ENCODE measurements around the gene SAV1. TPM values are rescaled to one million over a fixed set of nuclear protein-coding genes. Genes with fewer than 3 reads are reported as not detected.

The SAV1 gene
- total and polyA plus RNA-seq, 2 of the 4 experiments (the other 2 are of a cell fraction), result 17.0 to 18.8 TPM

GRCh38 chr14:50705026-50705593 is 37.0 kb upstream of the SAV1 start:
- peaks cover 4% of the 10 kb centered on the region; the same call in 1 of the 2 replicates for H3K9me3 ChIP-seq (ENCODE audit: control insufficient read depth, insufficient read depth, low read length)
- no peaks in the 10 kb centered on the region for H3K79me1 ChIP-seq (ENCODE audit: low read depth in 1 of 2, low read length in 2 of 2)
- H3K18ac ChIP-seq (ENCODE audit: low read depth, low read length), result no peak overlapping the region
- no peak overlapping the region for H2BK120ac ChIP-seq (ENCODE audit: low read depth, low read length)
- no peak overlapping the region for H2BK15ac ChIP-seq (ENCODE audit: low read depth, low read length)
- no peak overlapping the region for H3K27ac ChIP-seq (ENCODE audit: insufficient read depth, low read length)
- no peak overlapping the region for H2AK5ac ChIP-seq (ENCODE audit: low read depth, low read length)
- H4K5ac ChIP-seq (ENCODE audit: low read depth, low read length), result no peak overlapping the region
- H2AFZ ChIP-seq (replicated peaks; ENCODE audit: low read length, poor library complexity), result no peak overlapping the region
- H3K56ac ChIP-seq (ENCODE audit: extremely low read depth, insufficient read depth, low read length), result no peak overlapping the region
- H3K36me3 ChIP-seq (ENCODE audit: control insufficient read depth, insufficient read depth, low read length), result no peaks in the 10 kb centered on the region
- H3K4me1 ChIP-seq (ENCODE audit: control insufficient read depth, insufficient read depth, low read length), result no peaks in the 10 kb centered on the region
- ChIA-PET CTCF (interaction anchor here (0.6 kb wide), 1 partner anchor 809 kb away, joined by 3 read pairs; no protein-coding TSS in a partner anchor), POLR2A (ENCODE audit: unreplicated experiment) (no interaction called here)
- H3K4me3 ChIP-seq (ENCODE audit: insufficient read depth, low read depth, low read length), result no peak overlapping the region
- WGBS, 2 experiments (ENCODE audit: extremely low coverage in 2 of 2, insufficient read length in 1 of 2), result 94% methylated on average over 10 of the region's 22 CpGs; no CpG with 5 or more reads in 1 of the 2 experiments
- no peak overlapping the region for H3K4ac ChIP-seq (ENCODE audit: low read depth, low read length)
- H2BK20ac ChIP-seq (ENCODE audit: low read depth, low read length), result no peak overlapping the region
- no peaks in the 10 kb centered on the region for H3K27me3 ChIP-seq (ENCODE audit: control insufficient read depth, insufficient read depth, low read length)
- H4K91ac ChIP-seq (ENCODE audit: insufficient read depth, low read depth, low read length), result no peak overlapping the region
- in situ Hi-C loops (cut with MboI; ENCODE audit: low sequenced_read_pairs) (no loop called here), dilution Hi-C loops (cut with HindIII; ENCODE audit: low sequenced_read_pairs, unreplicated experiment) (no loop called here), intact Hi-C loops (cut with micrococcal nuclease) (no loop called here)
- H2BK5ac ChIP-seq (ENCODE audit: low read depth, low read length, poor library complexity, severe bottlenecking), result no peak overlapping the region
- no peak overlapping the region for H3K14ac ChIP-seq (replicated peaks; ENCODE audit: low read depth, low read length)
- DNase-seq (no peak), ATAC-seq (ENCODE audit: low read depth) (no peak)
- H3K9ac ChIP-seq (ENCODE audit: low read depth, low read length), result no peak overlapping the region
- H3K9me1 ChIP-seq (ENCODE audit: insufficient read depth, low read length), result no peaks in the 10 kb centered on the region
- TF ChIP-seq MXI1 (IDR thresholded peaks at IDR 0.05; ENCODE audit: borderline replicate concordance, low read depth, low read length), result no peak
- no peak for TF ChIP-seq POLR2A (IDR thresholded peaks at IDR 0.05; ENCODE audit: low read depth, low read length)
- TF ChIP-seq CHD1 (IDR thresholded peaks at IDR 0.05; ENCODE audit: low read depth, low read length), result no peak
- TF ChIP-seq SMC3 (IDR thresholded peaks at IDR 0.05; ENCODE audit: low read depth, low read length), result no peak
- TF ChIP-seq ELK1 (IDR thresholded peaks at IDR 0.05; ENCODE audit: borderline replicate concordance, low read depth, low read length), result no peak
- no peak for TF ChIP-seq FOS (IDR thresholded peaks at IDR 0.05; ENCODE audit: low read depth, low read length)
- no peak for TF ChIP-seq CTCF (conservative IDR thresholded peaks at IDR 0.05; ENCODE audit: low read depth, low read length)
- no peak for TF ChIP-seq MAFK (IDR thresholded peaks at IDR 0.05; ENCODE audit: low read depth, low read length)
- no peak for TF ChIP-seq USF2 (IDR thresholded peaks at IDR 0.05; ENCODE audit: low read depth, low read length)
- TF ChIP-seq NFE2L2 (IDR thresholded peaks at IDR 0.05; ENCODE audit: low read depth, low read length), result no peak
- no peak for TF ChIP-seq BHLHE40 (IDR thresholded peaks at IDR 0.05; ENCODE audit: low read depth, low read length)
- TF ChIP-seq RFX5 (IDR thresholded peaks at IDR 0.05; ENCODE audit: low read depth, low read length), result no peak
- TF ChIP-seq CEBPB (IDR thresholded peaks at IDR 0.05; ENCODE audit: low read depth, low read length), result no peak
- TF ChIP-seq MAZ (IDR thresholded peaks at IDR 0.05; ENCODE audit: borderline replicate concordance, low read depth, low read length), result no peak
- no peak for TF ChIP-seq RAD21 (IDR thresholded peaks at IDR 0.05; ENCODE audit: low read length)
- no peak for TF ChIP-seq RCOR1 (IDR thresholded peaks at IDR 0.05; ENCODE audit: insufficient replicate concordance, low read length)
- H3K4me2 ChIP-seq (ENCODE audit: low read depth, low read length), result no peak overlapping the region
- no peak overlapping the region for H2AK9ac ChIP-seq (replicated peaks; ENCODE audit: low read depth, low read length, poor library complexity)
- no TSS peak for BruUV-seq (replicated peaks)
- H3K23ac ChIP-seq (ENCODE audit: low read depth, low read length), result no peak overlapping the region
- no peak overlapping the region for H4K8ac ChIP-seq (ENCODE audit: low read depth in 2 of 2, low read length in 2 of 2)
- H4K20me1 ChIP-seq (ENCODE audit: insufficient read depth, low read length), result no peaks in the 10 kb centered on the region
